Lower leg skin (tissue), 3 donors: ENCODE data around the gene SLC36A3.

Source experiments
- POLR2A ChIP-seq, 2 donors: fragments of 450-650 bp; IDR thresholded peaks; one replicate each; pipeline ENCODE4 v1.6.1; 2016 to 2017; ENCODE audit warnings: antibody characterized with exemption in 2 of 2, mild to moderate bottlenecking in 1 of 2, moderate library complexity in 1 of 2
- TF ChIP-seq, protein P1 (sequence below), 3 donors: fragments of 450-650 bp; IDR thresholded peaks; one replicate each; pipeline ENCODE4 v1.5.1; 2016; ENCODE audit warnings: antibody characterized with exemption in 3 of 3, mild to moderate bottlenecking in 3 of 3, moderate library complexity in 2 of 3

DNA sequence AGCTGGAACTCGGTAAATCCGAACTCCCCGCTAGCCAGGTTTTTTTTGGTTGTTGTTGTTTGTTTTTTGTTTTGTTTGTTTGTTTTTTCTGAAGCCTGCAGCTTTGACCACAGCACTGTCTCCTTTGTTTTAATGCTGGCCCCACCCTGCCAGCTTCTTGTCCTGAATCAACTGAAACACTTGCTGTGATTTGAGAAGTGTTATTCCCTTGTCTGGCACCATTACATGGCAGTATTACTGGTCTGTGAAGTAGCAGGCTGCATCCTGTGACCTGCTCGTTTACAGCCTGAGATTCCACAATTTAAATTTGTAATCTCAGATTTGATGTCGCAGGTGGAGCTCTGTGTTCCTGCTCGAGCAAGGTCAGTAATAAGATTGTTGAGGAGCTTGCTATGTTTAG lies 45.2 kb upstream of the SLC36A3 start:
- no peak for TF ChIP-seq POLR2A (IDR thresholded peaks at IDR 0.05)
- TF ChIP-seq, protein P1, sequence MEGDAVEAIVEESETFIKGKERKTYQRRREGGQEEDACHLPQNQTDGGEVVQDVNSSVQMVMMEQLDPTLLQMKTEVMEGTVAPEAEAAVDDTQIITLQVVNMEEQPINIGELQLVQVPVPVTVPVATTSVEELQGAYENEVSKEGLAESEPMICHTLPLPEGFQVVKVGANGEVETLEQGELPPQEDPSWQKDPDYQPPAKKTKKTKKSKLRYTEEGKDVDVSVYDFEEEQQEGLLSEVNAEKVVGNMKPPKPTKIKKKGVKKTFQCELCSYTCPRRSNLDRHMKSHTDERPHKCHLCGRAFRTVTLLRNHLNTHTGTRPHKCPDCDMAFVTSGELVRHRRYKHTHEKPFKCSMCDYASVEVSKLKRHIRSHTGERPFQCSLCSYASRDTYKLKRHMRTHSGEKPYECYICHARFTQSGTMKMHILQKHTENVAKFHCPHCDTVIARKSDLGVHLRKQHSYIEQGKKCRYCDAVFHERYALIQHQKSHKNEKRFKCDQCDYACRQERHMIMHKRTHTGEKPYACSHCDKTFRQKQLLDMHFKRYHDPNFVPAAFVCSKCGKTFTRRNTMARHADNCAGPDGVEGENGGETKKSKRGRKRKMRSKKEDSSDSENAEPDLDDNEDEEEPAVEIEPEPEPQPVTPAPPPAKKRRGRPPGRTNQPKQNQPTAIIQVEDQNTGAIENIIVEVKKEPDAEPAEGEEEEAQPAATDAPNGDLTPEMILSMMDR (IDR thresholded peaks at IDR 0.05) = no peak
